ENCODE measurements around the gene LAD1. TPM values are rescaled to one million over a fixed set of nuclear protein-coding genes. Genes with fewer than 3 reads are reported as not detected.

LAD1 gene
- polyA plus RNA-seq, 2 of the 4 experiments (the other 2 are of a cell fraction): 0.19 to 1.1 TPM

DNA sequence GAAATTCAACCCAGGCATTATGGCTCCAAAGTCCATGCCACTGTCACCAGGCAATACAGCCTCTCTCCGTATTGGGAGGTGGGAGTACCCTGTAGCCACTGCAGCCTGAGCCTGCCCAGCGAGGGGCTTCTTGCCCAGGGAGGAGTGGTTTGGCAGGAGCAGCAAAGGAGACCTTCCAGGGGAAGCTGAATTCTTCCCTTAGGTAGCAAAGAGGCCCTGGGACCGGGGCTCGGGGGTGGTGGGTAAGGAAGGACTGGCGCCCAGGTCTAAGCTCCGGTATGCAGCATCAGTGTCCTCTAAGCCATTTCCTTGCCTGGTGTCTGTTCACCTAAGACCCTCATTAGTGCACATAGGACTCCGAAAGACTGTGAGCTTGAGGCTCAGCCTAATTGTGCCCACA lies 38.6 kb downstream of the LAD1 start:
- 78% methylated on average over 5 of the region's 7 CpGs for WGBS (ENCODE audit: missing lambda C conversion rate)
- ATAC-seq: no peak
- TF ChIP-seq, protein P1, sequence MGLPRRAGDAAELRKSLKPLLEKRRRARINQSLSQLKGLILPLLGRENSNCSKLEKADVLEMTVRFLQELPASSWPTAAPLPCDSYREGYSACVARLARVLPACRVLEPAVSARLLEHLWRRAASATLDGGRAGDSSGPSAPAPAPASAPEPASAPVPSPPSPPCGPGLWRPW (IDR thresholded peaks at IDR 0.05): no peak
- TF ChIP-seq ZFP36 (IDR thresholded peaks at IDR 0.05; ENCODE audit: borderline replicate concordance, partially characterized antibody) (no peak), CBX8 (IDR thresholded peaks at IDR 0.05) (no peak), NR3C1 (IDR thresholded peaks at IDR 0.05) (no peak), ZNF302 (CRISPR knock-in tag; IDR thresholded peaks at IDR 0.05) (no peak), MAFK (IDR thresholded peaks at IDR 0.05; ENCODE audit: partially characterized antibody) (no peak), PHF8 (IDR thresholded peaks at IDR 0.05; ENCODE audit: borderline replicate concordance, low read depth) (no peak), SMC3 (IDR thresholded peaks at IDR 0.05) (no peak), FOSB (CRISPR knock-in tag; IDR thresholded peaks at IDR 0.05) (no peak), RNF2 (IDR thresholded peaks at IDR 0.05; ENCODE audit: borderline replicate concordance, low read depth) (no peak), MYC (IDR thresholded peaks at IDR 0.05; ENCODE audit: borderline replicate concordance, low read length) (no peak), CEBPB (IDR thresholded peaks at IDR 0.05) (no peak)
- TF ChIP-seq, protein P2, sequence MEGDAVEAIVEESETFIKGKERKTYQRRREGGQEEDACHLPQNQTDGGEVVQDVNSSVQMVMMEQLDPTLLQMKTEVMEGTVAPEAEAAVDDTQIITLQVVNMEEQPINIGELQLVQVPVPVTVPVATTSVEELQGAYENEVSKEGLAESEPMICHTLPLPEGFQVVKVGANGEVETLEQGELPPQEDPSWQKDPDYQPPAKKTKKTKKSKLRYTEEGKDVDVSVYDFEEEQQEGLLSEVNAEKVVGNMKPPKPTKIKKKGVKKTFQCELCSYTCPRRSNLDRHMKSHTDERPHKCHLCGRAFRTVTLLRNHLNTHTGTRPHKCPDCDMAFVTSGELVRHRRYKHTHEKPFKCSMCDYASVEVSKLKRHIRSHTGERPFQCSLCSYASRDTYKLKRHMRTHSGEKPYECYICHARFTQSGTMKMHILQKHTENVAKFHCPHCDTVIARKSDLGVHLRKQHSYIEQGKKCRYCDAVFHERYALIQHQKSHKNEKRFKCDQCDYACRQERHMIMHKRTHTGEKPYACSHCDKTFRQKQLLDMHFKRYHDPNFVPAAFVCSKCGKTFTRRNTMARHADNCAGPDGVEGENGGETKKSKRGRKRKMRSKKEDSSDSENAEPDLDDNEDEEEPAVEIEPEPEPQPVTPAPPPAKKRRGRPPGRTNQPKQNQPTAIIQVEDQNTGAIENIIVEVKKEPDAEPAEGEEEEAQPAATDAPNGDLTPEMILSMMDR (IDR thresholded peaks at IDR 0.05): no peak
- TF ChIP-seq, protein P3, sequence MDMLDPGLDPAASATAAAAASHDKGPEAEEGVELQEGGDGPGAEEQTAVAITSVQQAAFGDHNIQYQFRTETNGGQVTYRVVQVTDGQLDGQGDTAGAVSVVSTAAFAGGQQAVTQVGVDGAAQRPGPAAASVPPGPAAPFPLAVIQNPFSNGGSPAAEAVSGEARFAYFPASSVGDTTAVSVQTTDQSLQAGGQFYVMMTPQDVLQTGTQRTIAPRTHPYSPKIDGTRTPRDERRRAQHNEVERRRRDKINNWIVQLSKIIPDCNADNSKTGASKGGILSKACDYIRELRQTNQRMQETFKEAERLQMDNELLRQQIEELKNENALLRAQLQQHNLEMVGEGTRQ (IDR thresholded peaks at IDR 0.05): no peak
- TF ChIP-seq, protein P4, sequence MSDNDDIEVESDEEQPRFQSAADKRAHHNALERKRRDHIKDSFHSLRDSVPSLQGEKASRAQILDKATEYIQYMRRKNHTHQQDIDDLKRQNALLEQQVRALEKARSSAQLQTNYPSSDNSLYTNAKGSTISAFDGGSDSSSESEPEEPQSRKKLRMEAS (IDR thresholded peaks at IDR 0.05): no peak
- ChIA-PET POLR2A (no interaction called here), CTCF (interaction anchor here (0.8 to 17.3 kb wide), 44 partner anchors 7 to 516 kb away, joined by 3 to 480 read pairs (median 9); partner anchors contain the start of gene TNNT2)
- no peak overlapping the region for H3K4me2 ChIP-seq
- H3K9me3 ChIP-seq: no peaks in the 10 kb centered on the region
- H3K4me1 ChIP-seq: no peaks in the 10 kb centered on the region; the same call in 2 of the 3 replicates
- no peak overlapping the region for H3K4me3 ChIP-seq
- DNase-seq (ENCODE audit: low read depth in 1 of 2, low spot score in 1 of 2): no peak
- no peak overlapping the region for H3K27ac ChIP-seq
- FAIRE-seq: no peak

DNA sequence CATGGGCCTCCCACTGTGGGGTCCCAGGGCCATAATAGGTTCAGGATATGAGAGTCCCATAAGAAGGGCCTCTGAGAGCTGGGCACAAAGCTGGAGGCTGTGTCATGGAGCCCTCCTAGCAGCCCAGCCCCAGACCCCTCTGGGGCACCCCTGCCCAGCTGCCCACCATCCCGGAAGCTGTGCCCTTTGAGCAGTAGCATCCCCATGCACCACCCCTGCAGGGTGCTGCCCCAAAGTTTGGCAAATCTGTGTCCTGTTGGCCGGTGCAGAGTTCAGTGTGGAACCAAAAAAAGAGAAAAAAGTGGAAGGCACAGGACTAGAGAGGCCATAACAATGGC lies 39.3 kb downstream of the LAD1 start:
- Histone ChIP-seq H3K4me2 (no peak overlapping the region), H3K4me3 (no peak overlapping the region), H3K9me3 (no peaks in the 10 kb centered on the region), H3K4me1 (no peaks in the 10 kb centered on the region; the same call in 2 of the 3 replicates), H3K27ac (no peak overlapping the region; a peak in 1 of 6 replicates)
- DNase-seq (ENCODE audit: low read depth in 1 of 2, low spot score in 1 of 2) (no peak), FAIRE-seq (no peak), ATAC-seq (no peak)
- POLR2A ChIA-PET: no interaction called here
- no peak for TF ChIP-seq NPAS2 (CRISPR knock-in tag; IDR thresholded peaks at IDR 0.05; ENCODE audit: borderline replicate concordance)
- TF ChIP-seq, protein P1 (IDR thresholded peaks at IDR 0.05): no peak
- no peak for TF ChIP-seq EP300 (IDR thresholded peaks at IDR 0.05)
- no peak for TF ChIP-seq RARB (CRISPR knock-in tag; IDR thresholded peaks at IDR 0.05)
- no peak for TF ChIP-seq ZC3H11A (IDR thresholded peaks at IDR 0.05)
- no peak for TF ChIP-seq ZNF302 (CRISPR knock-in tag; IDR thresholded peaks at IDR 0.05)
- TF ChIP-seq HOXA7 (CRISPR knock-in tag; IDR thresholded peaks at IDR 0.05): no peak
- no peak for TF ChIP-seq POLR2AphosphoS2 (conservative IDR thresholded peaks at IDR 0.05; ENCODE audit: low read length)
- no peak for TF ChIP-seq POLR2A (IDR thresholded peaks at IDR 0.05; ENCODE audit: low read length)
- TF ChIP-seq CEBPB (IDR thresholded peaks at IDR 0.05): no peak
- no peak for TF ChIP-seq HOXB5 (CRISPR knock-in tag; IDR thresholded peaks at IDR 0.05)
- no peak for TF ChIP-seq PHF8 (IDR thresholded peaks at IDR 0.05; ENCODE audit: borderline replicate concordance, low read depth)
- no peak for TF ChIP-seq CBX8 (IDR thresholded peaks at IDR 0.05)
- TF ChIP-seq FOSB (CRISPR knock-in tag; IDR thresholded peaks at IDR 0.05): no peak
- no peak for TF ChIP-seq NFE2L2 (conservative IDR thresholded peaks at IDR 0.05; ENCODE audit: low read length)
- TF ChIP-seq, protein P5, sequence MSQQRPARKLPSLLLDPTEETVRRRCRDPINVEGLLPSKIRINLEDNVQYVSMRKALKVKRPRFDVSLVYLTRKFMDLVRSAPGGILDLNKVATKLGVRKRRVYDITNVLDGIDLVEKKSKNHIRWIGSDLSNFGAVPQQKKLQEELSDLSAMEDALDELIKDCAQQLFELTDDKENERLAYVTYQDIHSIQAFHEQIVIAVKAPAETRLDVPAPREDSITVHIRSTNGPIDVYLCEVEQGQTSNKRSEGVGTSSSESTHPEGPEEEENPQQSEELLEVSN (IDR thresholded peaks at IDR 0.05; ENCODE audit: borderline replicate concordance, low read depth): no peak
- no peak for TF ChIP-seq RAD21 (conservative IDR thresholded peaks at IDR 0.05 in 1 of 2, IDR thresholded peaks at IDR 0.05 in 1 of 2)
- TF ChIP-seq, protein P6, sequence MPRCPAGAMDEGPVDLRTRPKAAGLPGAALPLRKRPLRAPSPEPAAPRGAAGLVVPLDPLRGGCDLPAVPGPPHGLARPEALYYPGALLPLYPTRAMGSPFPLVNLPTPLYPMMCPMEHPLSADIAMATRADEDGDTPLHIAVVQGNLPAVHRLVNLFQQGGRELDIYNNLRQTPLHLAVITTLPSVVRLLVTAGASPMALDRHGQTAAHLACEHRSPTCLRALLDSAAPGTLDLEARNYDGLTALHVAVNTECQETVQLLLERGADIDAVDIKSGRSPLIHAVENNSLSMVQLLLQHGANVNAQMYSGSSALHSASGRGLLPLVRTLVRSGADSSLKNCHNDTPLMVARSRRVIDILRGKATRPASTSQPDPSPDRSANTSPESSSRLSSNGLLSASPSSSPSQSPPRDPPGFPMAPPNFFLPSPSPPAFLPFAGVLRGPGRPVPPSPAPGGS (IDR thresholded peaks at IDR 0.05): no peak
- CTCF ChIA-PET: interaction anchor here (0.8 to 17.3 kb wide), 14 partner anchors 13 to 303 kb away, joined by 3 to 480 read pairs (median 16); partner anchors contain the start of gene TNNT2
- WGBS (ENCODE audit: missing lambda C conversion rate): 60% methylated on average over 2 of the region's 2 CpGs

All from A549 (cell line).